NCI-H69 (cell line): Measurements from ENCODE around the gene COL12A1.

ENCODE experiments used
- DNase-seq: peaks from one replicate; lab custom pipeline; 2025; lab: John Stamatoyannopoulos, UW

Gene COL12A1

DNA sequence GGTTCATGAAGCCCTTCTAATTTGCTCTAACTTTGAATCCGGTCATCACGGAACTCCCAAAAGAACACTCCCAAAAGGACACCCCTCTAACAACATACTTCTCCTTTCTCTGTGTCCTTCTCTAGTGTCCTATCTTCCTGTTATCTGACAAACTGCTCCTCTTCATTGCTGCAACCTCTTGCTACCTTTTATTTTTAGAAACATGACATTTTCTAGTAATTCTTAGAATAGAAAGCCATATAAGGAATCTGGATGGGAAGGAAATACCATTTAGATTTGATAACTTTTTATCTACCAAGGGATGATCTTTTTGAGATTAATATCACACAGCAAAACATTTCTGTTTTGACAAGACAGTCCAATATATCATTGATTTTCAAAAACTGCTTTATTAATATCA is 63.1 kb downstream of the COL12A1 start:
- DNase-seq = no peak

DNA sequence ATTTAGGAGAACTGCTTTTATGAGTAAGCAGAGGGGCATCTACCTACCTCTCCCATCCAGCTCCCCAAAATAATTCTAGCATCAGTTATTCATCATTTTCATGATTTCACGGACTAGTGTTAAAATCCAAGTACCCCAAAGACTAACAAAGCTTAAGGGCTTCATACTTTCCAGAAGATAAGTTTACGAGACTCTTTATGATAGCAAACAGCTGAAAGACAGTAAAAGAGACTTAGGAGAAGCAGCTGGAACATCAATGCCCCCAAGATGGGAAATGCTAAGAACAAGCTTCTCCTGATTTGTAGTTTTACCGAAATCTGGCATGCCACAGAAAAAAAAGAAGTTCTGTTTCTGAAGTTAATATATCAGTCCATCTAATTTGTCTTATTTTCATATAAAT is 70.0 kb downstream of the COL12A1 start:
- DNase-seq = no peak

DNA sequence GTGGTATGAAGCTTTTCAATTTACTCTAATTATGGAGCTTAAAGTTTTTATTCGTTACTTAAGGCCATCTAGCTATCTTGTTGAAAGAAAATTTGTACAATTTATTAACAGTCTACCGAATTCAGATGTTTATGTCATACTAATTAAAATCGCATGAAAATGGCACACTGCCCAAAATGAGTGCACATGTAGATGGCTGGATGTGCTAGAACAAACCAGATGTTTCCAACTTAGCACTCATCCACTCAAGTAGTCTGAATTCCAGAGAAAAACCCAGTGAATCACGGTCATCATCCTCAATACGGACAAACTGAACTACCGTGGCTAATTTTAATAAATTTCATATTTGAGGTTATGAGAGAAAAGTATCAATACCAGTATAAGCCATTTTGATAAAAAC is 70.4 kb downstream of the COL12A1 start:
- DNase-seq = no peak

DNA sequence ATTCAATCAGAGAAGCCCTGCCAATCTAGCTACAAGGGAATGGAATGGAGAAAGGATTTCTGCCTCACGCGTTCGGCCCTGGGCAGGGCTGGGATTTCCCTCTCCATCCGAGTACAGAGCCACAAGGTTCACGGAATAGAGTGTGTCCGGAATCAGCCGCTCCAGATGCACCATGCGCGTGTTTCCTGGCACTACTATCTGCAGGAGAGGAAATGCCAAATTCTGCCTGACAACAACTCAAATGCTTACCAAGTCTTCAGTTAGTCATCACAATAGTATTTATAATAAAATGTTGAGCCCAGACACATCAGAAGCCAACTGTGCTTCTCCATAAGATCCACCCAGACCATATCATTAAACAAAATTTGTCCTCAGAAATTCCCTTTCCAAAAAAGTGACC is 75.1 kb downstream of the COL12A1 start:
- no peak for DNase-seq

DNA sequence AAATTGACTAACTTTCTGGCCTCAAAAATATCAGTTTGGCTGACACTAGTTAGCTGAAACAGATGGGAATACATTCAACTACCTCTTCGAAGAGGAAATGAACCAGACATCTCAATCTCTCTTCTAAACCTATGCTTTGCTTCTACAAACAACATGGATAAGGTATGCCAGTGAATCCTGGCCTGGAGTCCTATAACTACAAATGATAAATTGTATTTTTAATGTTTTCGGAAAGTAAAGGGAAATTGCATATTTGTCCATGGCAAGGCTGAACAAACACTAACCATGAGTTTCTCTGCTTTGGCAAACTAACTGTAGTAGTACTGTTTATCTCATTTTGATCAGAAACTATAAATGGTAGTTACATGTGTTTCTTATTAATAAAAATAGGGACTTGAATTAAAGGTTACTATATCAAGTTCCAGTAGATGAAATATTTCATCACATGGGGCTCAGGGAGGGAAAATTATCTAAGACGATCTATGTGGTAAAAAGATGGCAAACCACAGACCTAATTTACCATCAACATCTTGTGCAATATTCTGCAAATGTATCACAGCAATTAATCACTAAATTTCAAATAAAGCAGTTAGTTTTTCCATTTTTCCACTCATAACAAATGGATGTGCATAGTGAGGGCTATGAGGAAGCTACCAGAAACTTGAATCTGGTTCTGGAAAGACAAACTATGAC is 76.8 kb downstream of the COL12A1 start:
- DNase-seq = no peak

DNA sequence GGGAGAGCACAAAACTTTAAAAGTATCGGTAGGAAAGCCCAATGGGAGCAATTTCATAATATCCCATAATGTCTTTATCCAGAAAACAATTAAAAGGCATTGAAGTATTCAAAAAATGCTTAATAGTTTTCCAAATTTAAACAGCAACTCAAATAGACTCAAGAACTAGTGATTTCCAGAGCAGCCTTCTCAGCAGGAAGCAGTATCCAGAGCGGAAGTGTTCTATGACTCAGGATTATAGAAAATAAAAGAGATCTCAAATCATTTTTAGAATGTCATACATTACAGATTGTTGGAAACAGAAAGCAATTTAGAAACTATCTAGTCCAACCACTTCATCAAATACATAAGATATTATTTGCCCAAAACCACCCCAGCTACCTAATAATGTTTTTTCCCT is 79.3 kb downstream of the COL12A1 start:
- no peak for DNase-seq

DNA sequence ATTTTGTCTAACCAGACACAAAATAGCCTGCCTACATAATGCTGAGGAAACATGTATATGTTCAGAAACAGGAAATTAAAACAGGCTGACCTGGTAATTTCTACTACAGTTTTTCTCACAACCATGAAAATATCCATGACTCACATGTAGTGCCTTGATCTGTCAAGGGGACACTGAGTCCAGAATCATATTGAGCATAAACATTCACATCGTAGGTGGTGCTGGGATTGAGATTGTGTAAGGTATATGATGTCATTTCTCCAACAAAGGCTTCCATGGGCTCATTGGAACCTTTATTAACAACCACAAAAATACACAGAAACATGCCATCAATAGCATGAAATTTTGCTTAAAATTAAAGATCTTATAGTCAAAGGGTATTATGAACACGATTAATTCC is 80.9 kb downstream of the COL12A1 start:
- DNase-seq = no peak

DNA sequence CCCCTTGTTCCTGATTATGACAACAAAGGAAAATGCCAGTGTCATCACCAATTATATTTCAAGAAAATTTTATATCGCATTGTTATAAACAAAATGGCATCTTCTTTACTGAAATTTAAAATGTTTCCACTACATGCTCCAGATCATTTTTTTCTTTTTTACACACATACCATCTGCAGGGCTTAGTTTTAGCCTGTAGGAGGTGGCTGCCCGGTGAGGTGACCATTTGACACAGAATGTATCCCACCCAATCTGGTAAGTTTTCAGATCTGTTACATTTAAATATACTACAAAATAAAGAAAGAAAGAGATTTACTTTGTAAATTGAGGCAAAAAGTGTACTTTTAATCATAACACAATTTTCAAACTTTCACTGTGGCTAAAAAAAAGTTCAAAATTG is 81.8 kb downstream of the COL12A1 start:
- DNase-seq = no peak

DNA sequence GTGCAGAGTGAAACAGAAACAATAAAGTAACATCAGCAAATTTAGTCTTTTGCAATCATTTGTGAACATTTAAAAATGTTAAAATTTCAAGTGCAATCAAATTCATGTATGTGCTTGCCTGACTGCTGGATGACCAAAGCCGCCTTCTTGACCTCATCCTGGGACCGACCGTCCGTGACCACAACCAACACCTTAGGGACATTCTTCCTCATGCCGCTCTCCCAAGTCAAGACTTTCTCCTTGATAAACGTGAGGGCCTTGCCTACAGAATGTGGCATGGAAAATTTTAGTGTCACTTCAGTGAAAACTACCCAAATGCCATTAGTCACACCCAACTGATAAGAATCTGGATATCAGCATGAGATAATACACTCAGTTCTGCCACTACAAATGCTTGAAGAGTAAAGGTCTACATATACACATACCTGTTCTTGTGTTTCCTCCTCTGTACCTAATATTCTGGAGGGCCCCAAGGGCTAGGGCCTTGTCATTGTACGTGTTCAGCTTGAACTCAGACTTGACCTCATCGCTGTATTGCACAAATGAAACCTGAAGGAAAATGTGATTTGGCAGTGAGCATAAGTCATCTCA is 86.8 kb downstream of the COL12A1 start:
- DNase-seq = no peak

DNA sequence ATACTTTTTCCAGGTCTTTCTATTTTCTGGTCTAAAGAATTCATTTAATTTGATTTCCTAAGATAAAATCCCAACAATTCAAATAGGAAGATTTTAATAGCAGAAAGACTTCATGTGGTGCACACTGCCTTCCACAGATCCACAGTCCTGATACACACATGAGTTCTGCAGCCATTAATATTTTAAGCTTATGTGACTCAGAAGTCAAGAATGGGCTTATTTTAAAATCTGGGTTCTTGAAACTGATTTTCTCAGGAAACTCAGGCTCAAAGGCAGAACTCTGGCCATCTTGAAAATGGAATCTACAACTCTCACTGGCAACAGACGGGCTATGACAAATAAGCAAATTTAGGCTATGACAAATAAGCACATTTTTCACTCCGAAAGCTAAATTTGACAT is 88.2 kb downstream of the COL12A1 start:
- DNase-seq = no peak

DNA sequence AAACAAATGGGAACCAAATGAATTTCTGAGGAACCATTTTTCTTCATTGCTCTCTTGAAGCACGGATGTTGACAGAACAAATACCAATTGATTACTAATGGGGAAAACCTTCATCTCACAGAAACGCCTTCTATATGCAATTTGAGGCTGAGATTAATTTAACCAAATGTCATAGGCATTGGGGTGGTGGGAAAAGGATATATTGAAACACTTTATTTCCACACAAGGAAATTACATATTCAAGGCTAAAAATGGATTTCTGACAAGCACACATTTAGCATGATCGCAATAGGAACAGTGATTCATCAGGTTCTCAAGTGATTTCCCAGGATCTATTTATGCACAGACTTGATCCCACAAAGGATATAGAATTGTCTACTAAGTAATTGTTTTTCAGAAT is 88.9 kb downstream of the COL12A1 start:
- no peak for DNase-seq

DNA sequence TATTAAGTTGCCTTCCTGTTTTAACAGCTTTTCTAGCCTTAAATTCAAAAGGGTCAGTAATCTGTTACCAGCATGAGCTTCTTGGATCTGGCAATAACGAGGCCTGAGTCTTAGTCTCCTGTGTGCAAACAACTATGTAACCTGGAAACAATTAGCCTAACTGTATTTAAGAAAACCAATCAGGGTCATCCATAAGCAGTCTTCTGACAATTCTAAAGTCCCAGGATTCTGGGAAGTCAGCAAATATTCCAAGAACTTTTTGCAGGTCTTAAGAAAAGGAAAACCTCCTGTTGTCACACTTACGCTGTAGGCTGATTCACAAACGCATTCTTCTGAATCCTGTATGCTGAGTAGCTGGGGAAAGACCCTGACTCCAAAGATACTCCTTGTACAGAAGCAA is 90.4 kb downstream of the COL12A1 start:
- no peak for DNase-seq

DNA sequence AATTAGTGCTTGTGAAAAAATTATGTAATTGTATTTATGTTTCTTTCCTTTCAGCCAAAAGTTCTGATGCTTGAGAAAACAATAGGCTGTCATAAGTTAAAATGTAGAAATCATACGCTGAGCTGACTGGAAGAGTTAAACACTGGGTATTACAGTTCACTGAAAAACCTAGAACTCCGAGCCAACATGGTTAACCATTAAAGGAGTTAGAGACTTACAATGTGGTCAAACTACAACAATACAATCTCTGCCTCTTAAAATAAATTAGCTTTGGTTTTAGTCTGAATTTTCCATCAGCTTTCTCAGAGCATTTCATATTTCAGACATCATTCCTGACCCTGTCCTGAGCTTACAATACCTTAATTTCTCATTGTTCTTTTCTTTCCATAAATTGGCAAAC is 91.0 kb downstream of the COL12A1 start:
- DNase-seq = no peak

DNA sequence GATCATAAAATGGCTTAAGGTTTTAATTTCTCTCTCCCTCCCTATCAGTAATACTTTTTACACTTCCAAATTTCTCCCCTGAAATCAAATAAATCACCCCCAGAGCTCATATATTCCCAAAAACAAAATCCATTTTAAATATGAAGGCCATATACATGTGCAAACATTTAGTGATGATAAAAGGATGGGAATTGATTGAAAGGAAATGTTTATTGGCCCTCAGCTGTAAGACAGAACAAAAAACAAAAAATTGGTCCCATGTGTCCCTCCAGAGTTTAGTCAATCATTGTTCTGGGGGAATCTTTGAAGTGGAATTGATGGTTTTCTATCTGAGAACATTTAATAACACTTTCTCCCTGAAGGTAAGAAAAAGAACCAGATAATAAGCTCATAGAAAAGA is 91.7 kb downstream of the COL12A1 start:
- DNase-seq = no peak

DNA sequence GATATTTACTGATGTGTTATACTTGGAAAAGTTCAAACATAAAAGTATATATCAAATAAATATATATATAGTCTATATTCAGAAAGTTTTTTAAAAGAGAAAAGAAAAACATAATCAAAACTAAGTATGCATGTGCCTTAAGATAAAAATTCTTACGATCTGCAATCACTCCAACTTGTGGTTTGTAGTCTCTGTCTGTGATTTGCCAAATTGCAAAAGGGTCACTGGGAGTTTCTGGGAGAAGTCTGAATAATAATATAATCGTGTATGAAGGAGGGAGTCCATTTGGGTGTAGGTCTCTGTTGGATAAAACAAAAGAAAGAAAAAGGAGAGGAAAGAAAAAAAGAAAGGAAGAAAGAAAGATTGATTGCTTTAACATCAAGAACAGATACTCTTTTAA is 92.4 kb downstream of the COL12A1 start:
- no peak for DNase-seq

DNA sequence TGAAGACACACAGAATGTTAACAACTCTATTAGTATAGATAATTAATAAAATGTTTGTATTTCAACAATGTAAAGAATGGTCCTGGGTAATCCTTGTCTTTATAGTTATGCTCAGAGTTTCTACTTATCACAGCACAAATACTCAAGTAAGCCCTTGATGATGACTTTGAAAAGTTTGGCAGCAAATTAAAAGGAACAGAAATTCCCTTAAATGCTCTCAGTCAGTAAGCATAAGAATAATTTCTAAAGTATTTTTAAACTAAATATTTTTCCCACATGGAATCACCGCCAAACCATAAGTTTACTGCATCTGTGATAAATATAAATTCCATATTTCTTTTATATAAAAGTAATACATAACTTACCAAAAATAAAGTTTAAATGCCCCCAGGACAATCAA is 96.1 kb downstream of the COL12A1 start:
- no peak for DNase-seq

DNA sequence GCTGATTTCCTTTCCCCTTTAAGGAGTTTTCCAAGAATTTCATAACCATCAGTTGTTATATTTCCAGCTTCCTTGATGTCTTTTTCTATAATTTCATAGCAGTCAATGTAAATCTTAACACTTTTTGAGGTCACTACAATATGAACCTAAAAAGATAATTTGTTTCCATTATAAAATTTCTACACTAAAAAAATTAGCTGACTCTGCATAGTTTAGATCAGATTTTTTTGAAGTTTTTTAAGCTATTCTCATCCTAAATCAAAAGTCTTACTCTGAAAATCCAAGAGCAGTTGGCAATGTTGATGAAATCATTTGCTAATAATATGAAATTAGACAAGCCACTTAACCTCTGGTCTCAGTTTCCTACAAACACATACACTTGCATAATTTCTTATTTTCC is 96.8 kb downstream of the COL12A1 start:
- no peak for DNase-seq

DNA sequence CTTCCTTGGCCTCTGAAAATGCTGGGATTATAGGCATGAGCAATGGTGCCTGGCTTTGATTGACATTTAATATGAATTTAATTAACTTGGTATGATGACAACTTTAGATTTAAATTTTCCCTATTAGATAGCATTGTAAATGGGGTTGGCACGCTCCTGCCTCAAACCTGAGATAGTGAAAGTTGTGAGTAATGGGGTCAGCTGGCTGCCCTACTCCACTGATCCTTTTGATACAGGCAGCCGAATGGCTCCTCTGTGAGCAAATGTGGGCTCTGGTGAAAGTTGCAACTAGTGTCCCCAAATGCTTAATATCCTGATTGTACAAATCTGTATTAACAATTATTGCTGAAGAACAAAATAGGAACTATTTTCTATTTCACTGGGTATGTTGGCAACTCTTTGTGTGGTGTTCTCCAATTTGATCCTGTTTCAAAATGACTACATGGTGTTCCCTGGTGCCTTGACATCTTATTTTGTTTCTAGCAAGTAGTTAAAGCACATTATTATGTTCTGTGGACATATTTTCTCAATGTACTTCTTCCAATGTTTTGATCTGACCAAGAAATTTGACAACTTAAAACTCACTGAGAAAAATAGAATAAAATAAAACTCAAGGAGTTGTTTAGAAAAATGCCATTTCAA is 97.4 kb downstream of the COL12A1 start:
- no peak for DNase-seq

DNA sequence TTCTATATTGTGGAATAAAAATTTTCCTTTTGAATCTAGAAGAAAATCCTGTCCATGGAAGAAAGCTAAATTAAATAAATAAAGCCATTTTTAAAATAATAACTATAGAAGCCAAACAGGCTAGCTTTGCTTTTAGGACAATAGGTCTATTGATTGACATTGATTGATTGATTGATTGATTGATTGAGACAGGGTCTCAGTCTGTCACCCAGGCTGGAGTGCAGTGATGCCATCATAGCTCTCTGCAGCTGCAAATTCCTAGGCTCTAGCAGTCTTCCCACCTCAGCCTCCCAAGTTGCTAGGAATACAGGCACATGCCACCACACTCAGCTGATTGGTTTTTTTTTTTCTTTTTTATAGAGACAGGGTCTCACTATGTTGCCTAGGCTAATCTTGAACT is 97.9 kb downstream of the COL12A1 start:
- DNase-seq = no peak

DNA sequence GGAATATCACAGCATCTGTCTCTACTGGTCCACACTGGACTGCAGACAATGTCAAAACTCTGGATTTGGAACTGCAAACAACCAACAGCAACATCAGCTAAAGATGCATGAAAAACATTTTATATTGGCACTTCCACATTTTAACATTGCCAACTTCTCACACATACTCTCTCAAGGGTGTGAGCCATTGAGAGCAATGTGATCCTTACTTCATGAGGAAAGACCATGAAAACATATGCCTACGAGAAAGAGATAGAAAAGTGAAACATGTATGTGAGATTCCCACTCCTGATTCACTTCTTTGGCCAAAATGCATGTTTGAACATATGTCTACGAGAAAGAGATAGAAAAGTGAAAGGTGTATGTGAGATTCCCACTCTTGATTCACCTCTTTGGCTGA is 99.4 kb downstream of the COL12A1 start:
- no peak for DNase-seq

DNA sequence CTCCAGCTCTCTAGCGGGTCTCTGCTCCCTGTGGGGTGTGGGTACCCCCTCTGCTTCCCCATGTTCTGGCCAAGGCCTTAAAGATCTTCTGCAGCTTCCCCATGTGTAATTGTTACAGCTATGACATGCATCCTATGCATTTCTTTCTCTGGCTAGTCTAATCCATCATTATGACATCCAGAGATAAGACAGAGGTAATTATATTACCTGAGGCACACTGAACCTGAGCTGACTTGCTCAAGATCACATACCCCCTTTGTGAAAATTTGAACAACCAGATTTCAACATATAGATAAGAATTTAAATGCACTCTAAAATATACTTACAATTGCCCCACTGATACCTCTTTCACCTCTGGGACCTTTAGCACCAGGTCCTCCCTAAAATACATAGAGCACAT is 102.4 kb downstream of the COL12A1 start:
- DNase-seq = no peak

DNA sequence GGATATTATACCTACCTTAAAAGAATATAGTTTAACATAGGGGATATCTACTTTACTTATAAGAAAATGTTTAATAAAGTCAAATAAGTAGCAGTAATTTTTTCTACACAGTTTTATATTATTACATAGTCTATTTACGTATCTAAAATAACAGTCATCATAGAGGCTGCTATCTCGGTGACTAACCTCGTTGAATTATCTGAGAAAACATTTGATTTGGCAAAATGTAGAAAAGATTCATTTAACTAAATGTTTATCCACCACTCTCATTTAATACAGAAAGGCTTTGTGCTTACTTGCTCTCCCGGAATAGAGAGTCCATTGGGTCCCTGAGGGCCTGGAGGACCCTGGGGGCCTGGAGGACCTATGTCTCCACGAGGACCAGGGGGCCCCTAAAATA is 103.6 kb downstream of the COL12A1 start:
- DNase-seq = no peak

DNA sequence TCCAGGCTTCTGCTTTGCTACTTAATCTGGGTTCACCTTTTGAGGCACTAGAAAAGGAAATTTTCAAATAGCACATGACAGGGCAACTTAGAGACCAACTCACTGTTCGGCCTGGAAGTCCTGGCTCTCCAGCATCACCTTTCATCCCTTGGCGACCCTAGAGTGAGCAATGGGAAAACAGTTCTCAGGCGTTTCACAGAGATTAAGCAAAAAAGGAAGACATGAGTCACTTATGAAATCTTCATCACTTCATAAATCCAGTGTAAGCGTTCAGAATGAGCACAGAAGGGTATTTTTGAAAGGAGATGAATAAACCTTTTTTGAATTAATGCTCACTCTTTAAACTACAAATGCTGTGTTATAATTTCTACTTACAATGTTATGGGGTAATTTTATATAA is 104.0 kb downstream of the COL12A1 start:
- no peak for DNase-seq

DNA sequence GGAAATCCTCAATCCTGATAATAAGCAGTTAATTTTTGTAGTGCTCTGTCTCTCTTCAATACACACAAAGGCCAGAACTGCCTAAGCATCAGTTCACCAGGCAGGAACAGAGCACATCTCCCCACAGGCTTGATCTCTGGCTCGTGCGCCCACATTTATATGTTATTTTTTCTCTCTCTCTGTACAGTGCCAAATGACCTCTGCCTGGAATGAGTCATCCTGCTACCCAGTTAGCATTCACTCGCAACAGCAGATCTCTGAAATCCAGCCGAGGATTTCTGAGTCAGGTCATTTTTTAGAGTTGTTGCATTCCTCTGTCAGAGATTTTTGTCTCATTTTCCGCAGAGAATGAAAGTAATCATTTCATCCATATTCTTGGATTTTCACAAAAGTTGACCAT is 107.1 kb downstream of the COL12A1 start:
- DNase-seq = no peak
